HG03135 (cell line): ENCODE measurements around the gene INKA1.
"Not testable (repeated sequence)": the region's sequence is repeated elsewhere in the genome, so short reads cannot be mapped to it uniquely, and the experiment has no call there.

Source experiments
- ATAC-seq: cut with Tn5 transposase; IDR thresholded peaks from one replicate; pipeline ENCODE4 v1.9.1; 2021; ENCODE audit warnings: mild to moderate bottlenecking, moderate library complexity; ENCODE audit not compliant: unreplicated experiment

The INKA1 gene

DNA sequence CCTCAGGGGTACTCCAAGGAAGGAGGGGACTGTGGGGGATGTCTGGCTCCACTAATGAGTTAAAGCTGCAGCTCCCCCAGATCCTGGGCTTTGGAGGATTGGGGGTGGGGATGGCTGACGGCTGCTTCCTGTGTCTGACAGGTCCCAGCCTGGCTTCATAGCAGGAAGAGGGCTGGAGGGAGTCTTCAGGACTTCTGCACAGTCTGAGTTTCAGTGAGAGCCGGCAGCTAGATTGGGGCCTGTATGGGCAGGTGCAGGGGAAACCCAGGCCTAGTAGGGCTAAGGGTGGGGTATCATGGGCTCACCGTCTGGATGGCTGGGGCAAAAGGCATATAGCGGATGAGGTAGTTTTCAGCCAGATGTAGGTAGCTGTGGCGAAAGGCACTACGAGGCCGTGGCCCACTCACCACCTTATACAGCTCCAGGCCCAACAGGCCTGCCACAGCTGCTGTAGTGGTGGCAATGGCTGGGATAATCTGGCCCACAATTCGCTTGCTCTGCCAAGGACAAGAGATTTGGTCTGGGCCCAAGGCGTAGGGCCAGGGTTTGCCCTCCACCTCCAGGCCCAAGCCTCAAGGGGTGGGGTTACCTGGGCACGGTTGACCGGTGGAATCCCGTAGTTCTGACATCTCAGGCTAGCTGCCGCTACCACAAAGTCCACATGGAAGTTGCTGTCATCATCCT, 4.5 kb downstream of the INKA1 start:
- ATAC-seq, result no peak

DNA sequence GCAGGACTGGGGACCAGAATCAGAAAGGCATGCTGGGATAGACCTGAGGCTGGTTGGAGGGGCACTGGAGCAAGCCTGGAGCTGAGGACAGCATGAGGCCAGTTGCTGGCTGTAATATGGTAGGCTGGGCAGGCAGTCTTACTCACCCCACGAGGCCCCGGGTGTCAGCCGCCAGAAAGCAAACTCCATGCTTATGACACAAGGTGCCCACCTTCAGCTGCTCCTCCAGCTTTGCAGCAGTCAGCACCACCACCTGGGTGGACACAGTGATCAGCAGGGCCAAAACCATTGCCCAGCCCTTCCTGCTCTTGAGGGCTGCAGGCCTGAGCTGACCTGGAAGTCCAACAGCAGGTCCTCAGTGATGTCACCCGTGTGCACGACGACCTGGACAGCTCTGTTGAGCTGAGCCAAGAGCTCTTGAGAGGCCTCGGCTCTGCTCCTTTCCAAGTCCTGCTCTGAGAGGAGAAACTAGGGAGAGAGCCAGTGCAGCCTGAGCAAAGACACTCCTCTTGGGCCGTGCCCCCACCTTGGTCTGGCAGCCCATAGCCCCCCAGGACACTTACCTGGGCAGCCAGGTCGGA, 9.9 kb downstream of the INKA1 start:
- no peak for ATAC-seq

DNA sequence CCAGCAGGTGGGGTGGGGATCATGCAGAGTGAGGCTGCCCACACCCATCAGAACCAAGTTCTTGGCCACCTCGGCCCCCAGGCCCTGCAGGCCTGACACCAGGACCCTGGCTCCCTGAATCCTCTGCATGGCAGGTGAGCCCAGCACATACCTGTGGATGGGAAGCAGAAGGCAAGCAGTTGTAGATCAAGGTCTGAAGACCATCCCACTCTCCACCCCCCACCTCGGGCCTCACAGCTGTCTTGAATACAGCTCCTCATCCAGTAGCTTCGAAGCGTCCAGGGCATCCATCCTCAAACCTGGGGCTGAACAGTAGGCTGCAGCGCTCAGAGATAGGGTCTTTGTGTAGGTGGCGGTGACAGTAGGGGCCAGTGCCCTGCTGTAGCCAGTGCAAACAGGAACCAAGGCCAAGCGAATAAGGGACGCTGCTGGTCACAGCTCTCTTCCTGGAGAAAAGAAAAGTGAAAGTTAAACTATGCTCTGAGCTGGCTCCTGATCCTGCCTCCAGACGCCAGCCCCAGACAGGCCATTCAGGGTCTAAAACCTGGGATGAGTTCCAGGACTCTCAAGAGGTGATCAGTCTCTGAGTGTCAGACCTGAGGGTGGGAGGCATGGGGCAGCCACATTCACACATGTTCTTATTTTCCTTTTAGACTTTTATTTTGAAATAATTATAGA, 10.6 kb downstream of the INKA1 start, which contains the start of gene UBA7:
UBA7 (minus strand) TSS at position 457 of the 678 bp plus-strand sequence; CDS start at position 291, 166 bp downstream.
- no peak for ATAC-seq

DNA sequence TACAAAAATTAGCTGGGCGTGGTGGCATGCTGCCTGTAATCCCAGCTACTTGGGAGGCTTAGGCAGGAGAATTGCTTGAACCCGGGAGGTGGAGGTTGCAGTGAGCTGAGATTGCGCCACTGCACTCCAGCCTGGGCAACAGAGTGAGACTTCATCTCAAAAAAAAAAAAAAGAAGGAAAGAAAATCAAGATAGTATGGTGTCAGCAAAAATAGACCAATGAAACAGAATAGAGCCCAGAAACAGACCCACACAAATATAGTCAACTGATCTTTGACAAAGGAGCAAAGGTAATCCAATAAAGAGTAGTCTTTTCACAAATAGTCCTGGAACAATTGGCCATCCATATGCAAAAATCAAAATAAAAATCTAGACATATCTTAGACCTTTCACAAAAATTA, 20.1 kb downstream of the INKA1 start:
- not testable (repeated sequence) for ATAC-seq

DNA sequence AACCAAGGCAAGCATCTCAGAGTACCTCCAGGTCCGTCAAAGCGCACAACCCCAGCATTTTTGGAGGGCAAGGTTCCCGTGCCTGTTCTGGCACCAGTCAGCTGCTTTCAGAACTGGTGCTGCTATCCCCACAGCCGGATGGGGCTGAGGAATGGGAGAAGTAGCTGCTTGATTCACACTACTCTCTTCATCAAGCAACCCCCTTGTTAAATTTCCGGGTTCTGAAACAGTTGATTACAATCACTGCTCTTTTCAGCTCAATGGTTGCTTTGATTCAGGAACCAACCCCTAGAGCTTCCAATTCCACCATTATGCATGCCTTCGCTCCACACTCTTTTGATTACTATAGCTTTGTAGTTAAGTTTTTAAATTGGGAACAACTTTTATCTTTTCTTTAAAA, 23.0 kb downstream of the INKA1 start:
- ATAC-seq, result no peak

DNA sequence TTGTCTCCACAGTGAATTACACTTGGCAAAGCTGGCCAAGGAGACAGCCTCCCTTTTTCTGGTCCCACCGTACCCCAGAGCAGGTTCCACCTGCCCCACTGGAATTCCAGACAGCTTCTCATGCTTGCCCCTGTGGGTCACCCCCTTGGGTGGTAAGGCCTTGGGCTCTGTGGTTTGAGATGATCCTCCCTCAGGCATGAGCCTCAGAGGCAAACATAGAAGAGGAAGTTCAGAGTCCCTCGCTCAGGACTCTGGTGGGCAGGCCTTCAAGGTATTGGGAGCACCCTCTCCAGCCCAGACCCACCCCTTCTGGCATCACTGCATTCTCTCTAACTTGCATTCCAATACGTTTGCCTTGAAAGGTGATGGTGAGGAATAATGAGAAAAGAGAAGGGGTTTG, 28.3 kb downstream of the INKA1 start:
- no peak for ATAC-seq

DNA sequence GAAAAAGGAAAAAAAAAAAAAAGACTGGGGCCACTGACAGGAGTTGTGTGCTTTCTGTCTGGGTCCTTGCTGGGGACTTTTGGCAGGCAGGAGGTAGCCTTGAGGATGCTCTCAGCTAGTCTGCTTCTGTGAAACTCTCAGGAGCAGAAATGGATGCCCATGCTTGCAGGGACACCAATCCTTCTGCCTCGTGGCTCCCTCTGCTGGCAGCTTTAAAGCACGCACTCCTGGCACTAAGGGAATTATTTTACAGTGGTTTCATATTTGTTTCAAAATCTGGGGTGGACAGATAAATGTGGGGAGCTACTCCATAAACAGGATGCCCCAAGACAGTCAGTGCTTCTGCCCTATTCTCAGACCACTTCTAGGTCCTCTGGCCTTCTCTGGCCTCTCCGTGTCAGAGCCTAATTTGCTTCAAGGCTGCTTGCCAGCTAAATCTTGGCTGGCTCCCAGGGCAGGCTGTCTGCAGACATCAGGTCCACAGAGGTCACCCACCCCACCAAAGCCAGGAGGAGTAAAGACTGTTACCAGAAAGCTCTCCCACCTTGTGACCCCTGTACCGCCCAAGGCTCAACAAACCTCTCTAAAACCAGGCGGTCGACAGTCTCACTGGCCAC, 36.2 kb downstream of the INKA1 start:
- ATAC-seq, result no peak

DNA sequence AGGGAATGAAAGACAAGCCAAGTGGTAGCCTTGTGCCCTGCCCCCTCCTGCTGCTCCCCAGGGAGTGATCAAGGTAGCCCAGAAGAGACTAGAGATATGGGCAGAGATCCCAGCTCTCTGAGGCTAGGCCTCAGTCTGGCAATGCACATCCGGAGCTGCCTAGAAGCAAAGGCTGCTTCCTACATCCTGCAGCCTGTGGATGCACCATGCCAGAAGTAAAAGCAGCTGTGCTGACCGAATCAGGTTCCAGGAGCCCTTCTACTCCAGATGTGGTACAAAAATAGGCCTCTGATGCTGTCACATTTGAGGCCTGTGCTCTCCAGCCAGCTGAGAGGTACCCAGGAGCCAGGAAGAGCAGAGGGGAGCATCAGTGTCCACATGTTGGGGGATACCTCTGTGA, 37.3 kb downstream of the INKA1 start:
- ATAC-seq, result no peak

DNA sequence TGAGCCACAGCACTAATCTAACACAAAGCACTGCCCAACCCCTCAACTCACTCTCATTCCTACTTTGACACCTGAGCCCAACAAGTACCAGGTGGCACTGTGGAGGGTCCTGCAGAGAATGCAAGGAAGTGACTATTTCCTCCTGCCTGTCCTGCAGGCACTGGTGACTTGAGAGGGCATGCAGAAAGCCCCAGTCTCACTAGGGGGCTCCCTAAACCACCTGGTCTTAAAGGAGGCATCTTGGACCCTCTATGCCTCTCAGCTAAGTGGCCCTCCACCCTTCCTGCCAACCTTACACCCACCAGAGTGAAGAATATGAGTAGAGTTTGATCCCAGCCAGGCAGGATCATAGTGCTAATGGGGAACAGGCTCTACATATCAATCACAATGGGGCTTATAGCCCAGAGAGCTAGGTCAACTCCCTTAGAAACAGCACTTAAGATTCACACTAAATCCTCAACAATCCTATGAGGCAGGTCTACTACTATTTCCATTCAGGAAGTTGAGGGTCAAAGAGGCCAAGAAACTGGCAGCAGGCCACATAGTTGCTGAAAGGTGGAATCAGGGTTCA, 38.1 kb downstream of the INKA1 start:
- no peak for ATAC-seq

DNA sequence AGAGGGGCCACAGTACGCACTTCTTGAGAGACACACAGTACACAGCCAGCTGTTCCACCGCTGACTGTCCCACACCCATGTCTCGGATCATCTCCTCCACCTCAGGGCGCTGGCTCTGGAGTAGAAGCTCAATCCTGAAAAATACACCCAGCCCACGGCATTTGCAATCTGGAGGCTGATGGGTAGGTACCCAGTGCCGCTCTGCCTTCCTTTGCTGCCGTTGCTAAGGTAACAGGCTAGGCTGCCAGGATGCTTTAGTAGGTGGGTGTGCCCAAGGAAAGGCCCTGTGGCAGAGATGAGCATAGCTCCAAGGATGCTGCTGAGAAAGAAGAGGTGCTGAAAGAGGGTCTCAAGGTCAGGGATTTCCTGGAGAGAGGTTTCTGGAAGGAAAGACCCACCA, 38.7 kb downstream of the INKA1 start:
- no peak for ATAC-seq

DNA sequence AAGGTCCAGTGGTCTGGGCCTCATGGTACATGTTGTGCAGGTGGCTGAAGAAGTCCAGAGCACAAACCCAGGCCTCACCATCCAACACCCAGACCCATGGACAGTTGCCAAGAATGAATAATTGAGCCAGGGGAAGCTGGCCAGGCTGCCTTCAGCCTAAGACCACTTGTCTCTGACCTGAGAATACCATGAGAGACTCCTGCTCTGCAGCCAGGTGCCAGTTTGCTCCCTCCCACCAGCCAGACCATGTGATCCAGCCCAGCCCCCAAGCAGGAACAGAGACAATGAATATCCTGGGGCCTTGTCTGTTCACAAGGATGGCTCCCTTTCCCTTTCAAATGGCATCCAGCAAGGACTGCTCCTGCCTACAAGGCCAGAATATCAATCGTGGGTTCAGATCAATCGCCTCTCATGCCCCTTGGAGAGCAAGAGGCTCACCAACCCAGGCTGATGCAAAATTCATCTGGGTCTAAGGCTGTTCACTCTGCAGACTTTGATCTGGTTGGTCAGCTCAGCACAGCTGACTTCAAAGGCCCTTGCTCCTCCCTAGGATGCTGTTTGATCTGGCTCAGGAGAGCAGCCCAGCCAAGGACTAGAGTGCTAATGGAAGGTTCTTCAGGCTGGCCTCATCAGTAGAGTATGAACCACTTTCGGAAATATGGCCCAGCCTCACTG, 39.9 kb downstream of the INKA1 start:
- no peak for ATAC-seq

DNA sequence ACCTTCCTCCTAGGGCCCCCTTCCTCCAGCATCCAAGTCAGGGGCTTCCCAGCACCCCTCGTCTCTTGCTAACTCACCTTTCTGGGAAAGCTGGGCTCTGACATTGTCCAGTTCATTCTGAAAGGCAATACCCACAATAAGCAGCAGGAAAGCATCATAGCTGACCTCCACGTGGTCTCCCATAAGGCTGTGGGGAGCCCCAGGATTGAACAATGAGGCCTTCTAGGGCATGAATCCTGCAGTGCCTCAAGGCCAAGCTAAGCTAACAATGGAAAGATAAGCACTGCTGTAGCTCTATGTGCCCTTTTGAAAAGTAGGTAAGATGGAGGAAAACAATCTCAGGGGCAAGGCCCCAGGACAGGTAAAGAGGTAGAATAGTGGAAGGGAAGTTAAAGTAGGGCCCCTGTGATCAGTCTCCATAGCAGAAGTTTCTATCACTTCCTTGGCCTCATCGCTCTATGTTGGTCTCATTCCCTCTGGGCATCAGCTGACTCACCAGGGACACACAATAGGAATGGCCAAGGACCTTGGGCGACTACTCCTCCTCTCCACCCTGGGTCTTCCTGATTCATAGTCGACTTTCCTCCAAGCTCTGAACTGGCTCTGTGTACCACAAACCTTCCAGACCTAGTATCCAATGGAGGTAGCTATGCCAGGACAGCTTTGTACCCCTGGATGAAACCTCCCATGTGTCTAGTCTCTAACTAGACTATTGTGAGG, 41.6 kb downstream of the INKA1 start:
- no peak for ATAC-seq

DNA sequence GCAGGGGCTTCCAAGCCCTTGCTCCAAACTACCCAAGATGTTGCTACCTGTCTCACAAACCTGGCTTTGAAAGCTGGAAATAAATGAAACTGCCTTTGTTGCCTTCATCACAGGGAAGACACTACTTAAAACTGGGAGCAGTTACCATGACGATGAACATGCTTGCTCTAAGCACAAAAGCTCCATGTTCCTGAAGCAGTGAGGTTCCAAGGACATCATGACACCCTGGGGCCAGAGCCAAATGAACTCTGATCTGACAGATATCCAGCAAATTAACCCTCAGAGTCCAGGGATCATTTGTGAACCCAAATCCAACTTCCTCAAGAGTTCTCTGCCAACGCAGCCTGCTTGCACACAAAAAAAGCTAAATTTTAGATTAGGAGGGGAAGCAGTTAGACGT, 42.6 kb downstream of the INKA1 start:
- ATAC-seq, result no peak
